Measurements from ENCODE around the gene TRIM39.

DNA sequence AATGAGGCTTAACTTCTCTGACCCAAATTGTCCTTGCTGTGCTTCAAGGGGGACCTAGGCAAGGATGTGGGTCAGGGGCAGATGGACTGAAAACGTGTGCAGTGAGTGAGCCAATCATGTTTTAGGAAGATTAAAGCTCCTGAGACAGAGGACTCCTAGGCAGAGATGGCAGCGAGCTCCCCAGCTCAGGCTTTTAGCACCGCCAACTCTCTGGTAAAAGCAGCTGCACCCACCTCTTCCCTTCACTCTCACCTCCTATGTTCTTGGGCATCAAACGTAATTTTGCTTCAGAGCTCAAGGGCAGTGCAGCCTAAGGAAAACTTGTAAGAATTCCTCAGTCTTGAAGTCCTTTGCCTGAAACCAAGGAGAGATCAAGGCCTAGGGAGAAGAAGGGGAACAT lies 28.6 kb downstream of the TRIM39 start:
- TF ChIP-seq, protein P1, sequence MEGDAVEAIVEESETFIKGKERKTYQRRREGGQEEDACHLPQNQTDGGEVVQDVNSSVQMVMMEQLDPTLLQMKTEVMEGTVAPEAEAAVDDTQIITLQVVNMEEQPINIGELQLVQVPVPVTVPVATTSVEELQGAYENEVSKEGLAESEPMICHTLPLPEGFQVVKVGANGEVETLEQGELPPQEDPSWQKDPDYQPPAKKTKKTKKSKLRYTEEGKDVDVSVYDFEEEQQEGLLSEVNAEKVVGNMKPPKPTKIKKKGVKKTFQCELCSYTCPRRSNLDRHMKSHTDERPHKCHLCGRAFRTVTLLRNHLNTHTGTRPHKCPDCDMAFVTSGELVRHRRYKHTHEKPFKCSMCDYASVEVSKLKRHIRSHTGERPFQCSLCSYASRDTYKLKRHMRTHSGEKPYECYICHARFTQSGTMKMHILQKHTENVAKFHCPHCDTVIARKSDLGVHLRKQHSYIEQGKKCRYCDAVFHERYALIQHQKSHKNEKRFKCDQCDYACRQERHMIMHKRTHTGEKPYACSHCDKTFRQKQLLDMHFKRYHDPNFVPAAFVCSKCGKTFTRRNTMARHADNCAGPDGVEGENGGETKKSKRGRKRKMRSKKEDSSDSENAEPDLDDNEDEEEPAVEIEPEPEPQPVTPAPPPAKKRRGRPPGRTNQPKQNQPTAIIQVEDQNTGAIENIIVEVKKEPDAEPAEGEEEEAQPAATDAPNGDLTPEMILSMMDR (IDR thresholded peaks at IDR 0.05) = no peak
- TF ChIP-seq EP300 (IDR thresholded peaks at IDR 0.05) = no peak
